T-helper 2 cell (primary cell): Measurements from ENCODE around the gene SDR42E2.
"Not testable (repeated sequence)": the region's sequence is repeated elsewhere in the genome, so short reads cannot be mapped to it uniquely, and the experiment has no call there.

Experiments used
- DNase-seq, 5 experiments: peaks; one replicate each; pipeline versions ENCODE4 v3.0.0 to v3.0.0-alpha.2; 2012 to 2022

SDR42E2 gene

DNA sequence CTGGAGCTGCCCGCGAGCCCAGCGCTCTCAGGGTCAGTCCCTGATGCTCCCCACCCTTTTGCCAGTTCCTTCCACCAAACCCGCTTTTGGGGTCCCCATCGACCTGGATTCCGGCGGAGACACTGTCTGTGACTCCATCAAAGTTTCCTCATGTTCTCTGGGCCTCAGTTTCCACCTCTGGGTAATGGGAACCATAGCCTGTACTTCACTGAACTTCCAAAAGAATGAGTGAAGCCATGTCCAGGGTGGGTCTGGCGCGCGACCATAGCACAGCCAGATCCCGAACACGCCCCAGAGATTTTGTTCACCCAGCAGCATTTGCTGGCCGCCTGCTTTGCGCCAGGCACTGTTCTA lies 327 bp downstream of the SDR42E2 start:
- DNase-seq, result no peak

- no peak for DNase-seq
These were observed 1.5 kb downstream of the SDR42E2 start for GRCh38 chr16:22163806-22164205.

- no peak for DNase-seq
These were observed 2.2 kb downstream of the SDR42E2 start for GRCh38 chr16:22164482-22164881.

DNA sequence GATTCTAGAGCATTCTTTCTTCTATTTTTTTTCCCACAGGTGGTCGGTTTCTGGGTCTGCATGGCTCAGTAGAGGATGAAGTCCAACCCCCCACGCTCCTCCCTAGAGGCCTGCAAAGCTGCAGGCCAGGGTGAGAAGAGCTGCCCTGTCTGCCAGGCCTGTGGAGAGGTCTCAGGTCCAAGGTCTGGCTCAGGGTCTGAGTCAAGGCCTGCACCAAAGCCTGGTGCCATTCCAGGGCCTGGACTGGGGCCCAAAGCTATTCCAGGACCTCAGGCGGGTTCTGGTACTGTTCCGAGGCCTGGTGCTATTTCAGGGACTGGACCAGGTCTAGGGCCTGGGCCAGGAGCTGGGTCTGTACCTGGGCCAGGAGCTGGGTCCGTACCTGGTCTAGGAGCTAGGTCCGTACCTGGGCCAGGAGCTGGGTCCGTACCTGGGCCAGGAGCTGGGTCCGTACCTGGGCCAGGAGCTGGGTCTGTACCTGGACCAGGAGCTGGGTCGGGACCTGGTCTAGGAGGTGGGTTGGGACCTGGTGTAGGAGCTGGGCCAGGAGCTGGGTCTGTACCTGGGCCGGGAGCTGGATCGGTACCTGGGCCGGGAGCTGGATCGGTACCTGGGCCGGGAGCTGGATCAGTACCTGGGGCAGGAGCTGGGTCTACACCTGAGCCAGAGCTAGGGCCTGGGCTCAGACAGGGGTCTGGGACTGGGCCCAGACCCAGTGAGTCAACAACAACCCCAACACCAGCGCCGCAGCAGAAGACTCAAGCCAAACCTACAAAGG lies 3.4 kb downstream of the SDR42E2 start:
- no peak for DNase-seq

GRCh38 chr16:22171953-22172352 lies 9.6 kb downstream of the SDR42E2 start:
- no peak for DNase-seq

- DNase-seq, result not testable (repeated sequence)
These were observed 10.3 kb downstream of the SDR42E2 start for GRCh38 chr16:22172642-22173041.

GRCh38 chr16:22174642-22175041 lies 12.3 kb downstream of the SDR42E2 start:
- DNase-seq, result no peak

DNA sequence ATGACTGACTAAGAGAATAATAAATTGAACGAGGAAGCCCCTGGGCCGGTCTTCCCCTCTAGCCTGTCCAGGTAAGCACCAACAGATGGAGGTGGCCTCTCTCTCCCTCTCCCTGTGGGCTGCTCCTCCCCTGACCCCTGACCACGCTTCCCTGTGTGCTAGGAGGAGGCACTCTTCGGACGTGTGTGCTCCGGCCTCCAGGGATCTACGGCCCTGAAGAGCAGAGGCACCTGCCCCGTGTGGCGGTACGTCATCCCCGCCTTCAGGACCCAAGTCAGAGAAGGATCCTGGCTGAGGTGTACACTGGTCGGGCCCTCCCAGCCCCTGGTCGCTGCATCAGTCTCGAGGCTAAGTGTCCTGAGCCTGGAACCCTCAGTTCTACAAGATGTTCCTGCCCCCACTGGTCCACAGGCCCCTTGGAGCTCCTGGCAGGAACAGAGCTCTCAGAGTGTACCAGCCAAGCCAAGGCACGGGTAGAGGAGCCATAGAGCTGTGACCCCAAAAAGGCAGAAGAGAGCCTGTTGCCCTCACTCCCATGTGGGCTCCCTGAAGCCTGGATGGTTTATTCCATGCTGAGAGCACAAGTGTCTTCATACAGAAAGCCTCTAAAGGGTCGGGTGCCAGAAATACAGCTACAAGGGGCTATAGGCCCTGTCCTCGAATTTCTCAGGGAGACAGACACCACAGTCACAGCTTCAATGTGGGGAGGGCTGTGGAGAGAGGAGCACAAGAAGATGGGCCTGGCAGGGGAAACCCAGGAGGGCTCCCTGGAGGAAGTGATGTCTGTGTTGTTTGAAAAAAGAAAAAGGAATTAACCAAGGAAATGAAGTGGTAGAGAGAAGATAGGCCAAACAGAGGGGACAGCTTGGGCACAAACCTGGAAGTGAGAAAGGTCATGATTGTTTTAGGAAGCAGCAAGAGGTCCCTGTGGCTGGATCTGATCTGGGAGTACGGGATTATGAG lies 15.9 kb downstream of the SDR42E2 start:
- no peak for DNase-seq

- no peak for DNase-seq
These were observed 19.1 kb downstream of the SDR42E2 start for GRCh38 chr16:22181426-22181825.

GRCh38 chr16:22181843-22182242 lies 19.5 kb downstream of the SDR42E2 start:
- DNase-seq, result no peak

GRCh38 chr16:22183335-22183734 lies 21.0 kb downstream of the SDR42E2 start:
- no peak for DNase-seq

DNA sequence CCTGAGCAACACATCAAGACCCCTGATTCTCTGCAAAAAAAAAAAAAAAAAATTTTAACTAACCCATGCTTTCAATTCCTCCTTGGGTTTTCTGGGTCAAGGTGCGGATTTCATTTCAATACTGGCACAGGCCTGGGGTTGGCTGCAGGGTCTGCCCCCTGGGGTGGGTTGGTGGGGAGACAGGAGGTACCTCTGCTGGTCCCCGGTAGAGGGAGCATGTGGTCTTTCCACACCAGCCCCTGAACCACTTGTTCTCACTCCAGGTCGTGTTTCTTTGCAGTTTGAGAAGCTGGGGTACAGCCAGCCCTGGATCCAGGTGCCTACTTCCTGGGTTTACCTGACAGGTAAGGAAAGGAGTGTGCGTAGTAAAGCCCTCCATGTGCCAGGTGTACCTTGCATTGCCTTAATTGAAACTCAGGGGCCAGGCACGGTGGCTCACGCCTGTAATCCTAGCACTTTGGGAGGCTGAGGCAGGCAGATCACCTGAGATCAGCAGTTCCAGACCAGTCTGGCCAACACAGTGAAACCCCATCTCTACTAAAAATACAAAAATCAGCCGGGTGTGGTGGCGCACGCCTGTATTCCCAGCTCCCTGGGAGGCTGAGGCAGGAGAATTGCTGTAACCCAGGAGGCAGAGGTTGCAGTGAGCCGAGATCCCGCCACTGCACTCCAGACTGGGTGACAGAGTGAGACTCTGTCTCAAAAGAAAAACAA lies 21.8 kb downstream of the SDR42E2 start:
- no peak for DNase-seq

DNA sequence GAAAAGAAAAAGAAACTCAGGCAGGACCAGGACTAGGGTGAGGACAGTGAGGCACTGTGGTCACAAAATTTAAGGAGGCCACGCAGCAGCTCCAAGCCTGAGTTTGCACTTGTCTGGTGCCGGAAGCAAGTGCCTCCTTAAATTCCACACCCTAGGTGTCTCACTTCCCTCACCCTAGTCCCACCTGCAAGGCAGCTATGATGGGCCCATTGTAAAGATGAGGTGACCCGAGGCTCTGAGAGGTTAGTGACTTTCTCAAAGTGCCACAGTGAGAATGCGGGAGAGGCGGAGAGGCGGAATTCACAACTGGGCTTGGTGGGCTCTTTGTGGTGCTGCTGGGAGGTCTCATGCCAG lies 22.3 kb downstream of the SDR42E2 start:
- no peak for DNase-seq

DNA sequence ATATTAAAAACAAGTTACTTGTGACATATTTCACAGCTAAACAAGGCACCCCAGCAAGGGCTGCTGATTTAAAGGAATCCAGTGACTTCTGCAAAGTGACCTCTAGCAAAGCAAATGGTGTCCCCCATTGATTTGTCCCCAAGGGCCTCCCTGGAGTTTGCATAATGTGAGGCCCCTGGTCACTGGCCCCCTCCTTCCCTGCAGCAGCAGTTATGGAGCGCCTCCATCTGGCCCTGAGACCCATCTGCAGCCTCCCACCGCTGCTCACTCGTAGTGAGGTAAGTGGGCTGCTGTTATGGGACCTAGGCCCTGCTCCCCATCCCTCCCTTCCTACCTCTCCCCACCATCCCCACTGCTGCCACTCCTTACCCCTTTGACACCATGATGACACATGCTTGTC lies 24.2 kb downstream of the SDR42E2 start:
- DNase-seq, result no peak

- DNase-seq, result no peak
These were observed 25.9 kb downstream of the SDR42E2 start for GRCh38 chr16:22188267-22188594.

GRCh38 chr16:22188595-22189442 lies 26.5 kb downstream of the SDR42E2 start:
- peak in 4 of 5 experiments; percentile 32 to 80 (median 58) for DNase-seq

- DNase-seq, result peak in 1 of 5 experiments; percentile 49
These were observed 27.3 kb downstream of the SDR42E2 start for GRCh38 chr16:22189473-22190080.

DNA sequence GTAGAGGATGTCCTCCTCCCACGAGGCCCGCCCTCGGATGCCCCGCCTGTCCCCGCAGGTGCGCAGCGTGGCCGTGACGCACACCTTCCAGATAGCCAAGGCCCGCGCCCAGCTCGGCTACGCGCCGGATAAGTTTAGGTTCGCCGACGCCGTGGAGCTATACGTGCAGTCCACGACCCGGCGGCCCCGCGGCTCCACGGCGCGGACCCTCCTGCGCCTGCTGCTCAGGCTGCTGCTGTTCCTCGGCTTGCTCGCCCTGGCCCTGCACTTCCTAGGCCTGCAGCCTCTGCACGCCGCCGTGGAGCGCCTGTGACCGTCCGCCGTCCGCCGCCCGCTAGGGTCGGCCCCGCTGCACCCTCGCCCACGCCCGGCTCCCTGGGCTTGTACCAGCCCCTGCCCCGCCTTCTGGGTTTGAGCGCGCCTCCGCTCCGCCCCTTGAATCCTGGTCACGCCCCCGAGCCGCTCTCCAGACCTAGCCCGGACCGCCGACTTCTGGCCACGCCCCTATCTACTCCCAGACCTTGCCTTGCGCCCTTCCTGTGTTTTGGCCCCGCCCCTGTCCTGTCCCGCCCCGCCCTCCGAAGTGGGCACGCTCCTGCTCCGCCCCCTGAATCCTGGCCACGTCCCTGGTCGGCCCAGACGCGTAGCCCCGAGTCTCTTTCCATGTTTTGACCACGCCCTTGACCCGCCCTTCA lies 27.9 kb downstream of the SDR42E2 start:
- peak; percentile 82 to 98 (median 94) for DNase-seq

DNA sequence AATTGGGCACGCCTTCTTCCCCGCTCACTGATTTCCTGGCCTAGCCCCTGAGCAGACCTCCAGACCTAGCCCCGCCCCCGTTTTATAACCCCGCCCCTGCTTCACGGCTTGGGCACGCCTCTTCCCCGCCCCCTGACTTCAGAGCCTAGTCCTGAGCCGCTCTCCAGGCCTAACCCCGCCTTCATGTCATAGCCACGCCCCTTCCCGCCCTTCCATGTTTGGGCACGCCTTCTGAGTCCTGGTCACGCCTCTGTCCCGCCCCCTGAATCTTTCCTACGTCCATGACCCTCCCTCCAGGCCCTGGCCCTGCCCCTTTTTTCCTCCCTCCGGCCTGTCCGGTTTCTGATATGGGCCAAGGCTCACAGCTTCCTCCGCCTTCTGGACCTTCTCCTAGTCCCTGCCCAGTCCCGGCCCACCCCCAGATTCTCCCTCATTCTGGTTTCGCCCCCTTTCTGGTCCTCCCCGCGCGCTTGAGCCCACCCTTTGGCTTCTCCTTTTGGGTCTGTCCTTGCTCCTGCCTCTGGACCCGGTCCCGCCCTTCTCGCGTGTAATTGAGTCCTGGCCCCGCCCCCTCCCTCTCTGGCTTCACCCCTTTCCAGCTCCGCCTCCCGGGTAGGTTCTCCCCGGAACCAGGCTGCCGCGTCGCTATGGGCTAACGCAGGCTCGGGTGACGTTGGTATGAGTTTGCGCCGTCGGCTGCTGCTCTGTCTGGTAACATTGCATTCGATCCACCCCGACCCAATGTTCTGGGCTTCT lies 28.6 kb downstream of the SDR42E2 start:
- peak; percentile 97 to 100 (median 99) for DNase-seq

DNA sequence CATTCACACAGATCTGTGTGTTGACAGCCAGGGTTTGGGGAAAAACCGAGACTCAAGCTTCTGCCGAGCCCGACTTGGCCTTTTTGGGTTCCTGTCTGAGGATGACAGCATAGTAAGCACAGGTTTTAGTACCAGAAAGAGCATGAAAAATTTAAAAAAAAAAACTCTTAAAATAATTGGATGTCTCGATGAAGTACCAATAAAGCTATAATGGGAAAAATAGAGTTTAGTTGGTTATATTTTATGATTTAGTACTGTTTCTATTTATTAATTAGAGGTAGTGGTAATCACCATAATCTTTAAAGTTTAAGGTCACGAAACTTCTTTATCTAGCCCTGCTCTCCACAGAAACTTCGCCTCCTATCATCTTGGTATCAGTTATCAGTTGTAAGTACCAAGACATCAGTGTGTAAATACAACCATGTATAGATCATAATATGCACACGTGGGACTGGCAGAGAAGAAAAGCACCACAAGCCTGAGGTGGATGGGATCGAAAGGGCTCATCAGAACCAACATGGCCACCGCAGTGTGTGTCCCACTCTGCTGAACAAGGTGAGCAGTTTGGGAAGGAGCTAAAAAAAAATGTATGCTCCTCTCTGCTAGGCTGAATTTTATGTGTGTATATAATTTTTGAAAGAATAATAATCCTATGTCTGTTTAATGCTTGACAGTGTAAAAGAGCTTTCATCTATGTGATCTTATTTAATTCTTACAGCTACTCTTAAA lies 29.4 kb downstream of the SDR42E2 start:
- DNase-seq, result peak in 2 of 5 experiments; percentile 25 to 79
